GM18870 (cell line): ENCODE data around the gene RSPO4.

Experiments used
- ATAC-seq: cut with Tn5 transposase; IDR thresholded peaks from one replicate; pipeline ENCODE4 v1.9.1; 2021; ENCODE audit warnings: moderate library complexity; ENCODE audit not compliant: unreplicated experiment

RSPO4 gene

GRCh38 chr20:971346-971745 lies 30.8 kb downstream of the RSPO4 start:
- no peak for ATAC-seq

- ATAC-seq, result no peak
These were observed 32.2 kb downstream of the RSPO4 start for GRCh38 chr20:969868-970267.

GRCh38 chr20:967796-968742 lies 34.0 kb downstream of the RSPO4 start:
- no peak for ATAC-seq

GRCh38 chr20:965956-966355 lies 36.2 kb downstream of the RSPO4 start:
- ATAC-seq, result no peak

- ATAC-seq, result no peak
These were observed 38.3 kb downstream of the RSPO4 start for GRCh38 chr20:963795-964194.

GRCh38 chr20:962683-963082 lies 39.4 kb downstream of the RSPO4 start:
- no peak for ATAC-seq

GRCh38 chr20:962223-962622 lies 39.9 kb downstream of the RSPO4 start:
- ATAC-seq, result no peak

- no peak for ATAC-seq
These were observed 40.3 kb downstream of the RSPO4 start for GRCh38 chr20:961768-962167.

- ATAC-seq, result no peak
These were observed 42.0 kb downstream of the RSPO4 start for GRCh38 chr20:959996-960615.

- ATAC-seq, result no peak
These were observed 42.9 kb downstream of the RSPO4 start for GRCh38 chr20:958936-959815.

- no peak for ATAC-seq
These were observed 44.6 kb downstream of the RSPO4 start for GRCh38 chr20:957544-957943.

GRCh38 chr20:956330-956951 lies 45.7 kb downstream of the RSPO4 start:
- ATAC-seq, result no peak

GRCh38 chr20:955656-956055 lies 46.5 kb downstream of the RSPO4 start:
- ATAC-seq, result no peak

- ATAC-seq, result no peak
These were observed 47.0 kb downstream of the RSPO4 start for GRCh38 chr20:955111-955510.

- ATAC-seq, result no peak
These were observed 48.4 kb downstream of the RSPO4 start for GRCh38 chr20:953742-954141.

- no peak for ATAC-seq
These were observed 49.8 kb downstream of the RSPO4 start for GRCh38 chr20:952196-952795.

GRCh38 chr20:951384-952169 lies 50.5 kb downstream of the RSPO4 start:
- ATAC-seq, result no peak

- ATAC-seq, result no peak
These were observed 52.4 kb downstream of the RSPO4 start for GRCh38 chr20:949717-950116.

GRCh38 chr20:946826-947225 lies 55.3 kb downstream of the RSPO4 start:
- ATAC-seq, result no peak

GRCh38 chr20:945841-946240 lies 56.3 kb downstream of the RSPO4 start:
- ATAC-seq, result no peak
